GM23338 (cell line): ENCODE data around the gene SRMS. TPM values are rescaled to one million over a fixed set of nuclear protein-coding genes. Genes with fewer than 3 reads are reported as not detected.
A peak's percentile ranks its signal among the peaks of the same experiment; 100 is the strongest.

Experiments used
- ATAC-seq: fragments of 200-7000 bp; cut with Tn5 transposase; 3 replicates; pipeline ENCODE4 v1.9.1; 2020
- DNase-seq: peaks from one replicate; pipeline ENCODE4 v3.0.0-alpha.2; 2015; ENCODE audit warnings: low spot score
- H2AFZ ChIP-seq: fragments of 200-600 bp; sonication (generic); 2 replicates; pipeline ENCODE4 v1.8.0; 2016; ENCODE audit warnings: antibody characterized with exemption, mild to moderate bottlenecking, moderate library complexity
- H3F3A ChIP-seq: fragments of 200-600 bp; sonication (generic); replicated peaks from 2 replicates; pipeline ENCODE4 v1.8.0; 2017; ENCODE audit warnings: antibody characterized with exemption, mixed run types, low read depth
- H3K27ac ChIP-seq: fragments of 200-600 bp; sonication (generic); 2 replicates; pipeline ENCODE4 v1.6.1; 2016; ENCODE audit warnings: low read depth
- H3K27me3 ChIP-seq: fragments of 200-600 bp; sonication (generic); 2 replicates; pipeline ENCODE4 v1.8.0; 2016; ENCODE audit warnings: mild to moderate bottlenecking, mixed run types, moderate library complexity; ENCODE audit not compliant: insufficient read depth
- H3K36me3 ChIP-seq: fragments of 200-600 bp; sonication (generic); 2 replicates; pipeline ENCODE4 v1.8.0; 2016; ENCODE audit warnings: mild to moderate bottlenecking; ENCODE audit not compliant: insufficient read depth
- H3K4me1 ChIP-seq: fragments of 200-600 bp; sonication (generic); 2 replicates; pipeline ENCODE4 v1.8.0; 2016; ENCODE audit warnings: mild to moderate bottlenecking, moderate library complexity; ENCODE audit not compliant: insufficient read depth
- H3K4me2 ChIP-seq: fragments of 200-600 bp; sonication (generic); 2 replicates; pipeline ENCODE4 v1.7.1; 2017; ENCODE audit warnings: mixed run types
- H3K4me3 ChIP-seq: fragments of 200-600 bp; sonication (generic); 2 replicates; pipeline ENCODE4 v1.6.1; 2016; ENCODE audit warnings: mixed run types
- H3K79me2 ChIP-seq: fragments of 200-600 bp; sonication (generic); replicated peaks from 2 replicates; pipeline ENCODE4 v1.8.0; 2017; ENCODE audit warnings: mild to moderate bottlenecking; ENCODE audit not compliant: insufficient read depth
- H3K9me2 ChIP-seq: fragments of 200-600 bp; sonication (generic); 2 replicates; pipeline ENCODE4 v1.8.0; 2017; ENCODE audit not compliant: insufficient read depth
- H4K20me1 ChIP-seq: fragments of 200-600 bp; sonication (generic); replicated peaks from 2 replicates; pipeline ENCODE4 v1.8.0; 2017; ENCODE audit warnings: mild to moderate bottlenecking; ENCODE audit not compliant: insufficient read depth
- H3K27ac Mint-ChIP-seq: 2 replicates; pipeline ENCODE4 v1.8.0; 2020; ENCODE audit warnings: inconsistent platforms, mild to moderate bottlenecking, moderate library complexity, mixed read lengths
- H3K27me3 Mint-ChIP-seq: 3 replicates; pipeline ENCODE4 v1.8.0; 2022; ENCODE audit warnings: low read depth, mild to moderate bottlenecking, moderate library complexity, mixed read lengths, inconsistent platforms; ENCODE audit not compliant: insufficient read depth, poor library complexity
- H3K36me3 Mint-ChIP-seq: 3 replicates; pipeline ENCODE4 v1.8.0; 2021; ENCODE audit warnings: low read depth, mild to moderate bottlenecking, inconsistent platforms, moderate library complexity, mixed read lengths
- H3K4me1 Mint-ChIP-seq: 3 replicates; pipeline ENCODE4 v1.8.0; 2020; ENCODE audit warnings: mild to moderate bottlenecking, inconsistent platforms, mixed read lengths
- H3K4me3 Mint-ChIP-seq: 3 replicates; pipeline ENCODE4 v1.8.0; 2021; ENCODE audit warnings: moderate library complexity, mild to moderate bottlenecking, inconsistent platforms, mixed read lengths
- H3K9me3 Mint-ChIP-seq: 3 replicates; pipeline ENCODE4 v1.8.0; 2020; ENCODE audit warnings: moderate library complexity, mild to moderate bottlenecking, inconsistent platforms, mixed read lengths
- CREB1 ChIP-seq: fragments of 250-450 bp; sonication (Bioruptor Pico); IDR thresholded peaks from 2 replicates; pipeline ENCODE4 v1.5.0; 2020; ENCODE audit warnings: low read depth, mild to moderate bottlenecking, moderate library complexity
- CTCF ChIP-seq, 2 experiments: fragments of 200-600 bp in 1 of 2; sonication (generic) in 1 of 2; conservative IDR thresholded peaks; 2 replicates each; pipeline versions ENCODE4 v1.5.1 to v1.6.1; 2016 to 2017; ENCODE audit warnings: antibody characterized with exemption in 2 of 2, low read depth in 2 of 2, mild to moderate bottlenecking in 2 of 2, moderate library complexity in 1 of 2
- EZH2 ChIP-seq: fragments of 200-600 bp; sonication (generic); IDR thresholded peaks from one replicate; pipeline ENCODE4 v1.8.0; 2017; ENCODE audit warnings: antibody characterized with exemption, mild to moderate bottlenecking, low read depth; ENCODE audit not compliant: unreplicated experiment
- EZH2phosphoT487 ChIP-seq: fragments of 200-600 bp; sonication (generic); IDR thresholded peaks from one replicate; pipeline ENCODE4 v1.8.1; 2018; ENCODE audit warnings: antibody characterized with exemption; ENCODE audit not compliant: unreplicated experiment
- JUNB ChIP-seq: IDR thresholded peaks from one replicate; pipeline ENCODE4 v1.6.1; 2016; ENCODE audit warnings: antibody characterized with exemption; ENCODE audit not compliant: unreplicated experiment
- NANOG ChIP-seq: IDR thresholded peaks from 2 replicates; pipeline ENCODE4 v1.6.1; 2016; ENCODE audit warnings: antibody characterized with exemption, borderline replicate concordance
- REST ChIP-seq: IDR thresholded peaks from one replicate; pipeline ENCODE4 v1.6.1; 2018; ENCODE audit warnings: antibody characterized with exemption; ENCODE audit not compliant: unreplicated experiment
- STAT1 ChIP-seq: IDR thresholded peaks from one replicate; pipeline ENCODE4 v1.6.1; 2016; ENCODE audit warnings: antibody characterized with exemption; ENCODE audit not compliant: unreplicated experiment
- ZNF331 ChIP-seq: fragments of 250-450 bp; sonication (Bioruptor Pico); IDR thresholded peaks from 2 replicates; pipeline ENCODE4 v1.5.0; 2020; ENCODE audit warnings: low read depth, mild to moderate bottlenecking, moderate library complexity
- polyA plus RNA-seq: library from polyadenylated mRNA; unstranded; fragments of >200 nt; fragmentation: Nextera tagmentation; extraction: Ambion mirVana; gene quantifications from 2 replicates; pipeline ENCODE4 v1.2.1, GENCODE V29; 2016
- total RNA-seq: library from RNA; depleted of rRNA; stranded (reverse); fragments of >200 nt; shearing (Covaris generic); gene quantifications from 2 replicates; pipeline ENCODE4 v1.2.3, GENCODE V29; 2014
- TF ChIP-seq, protein P1 (sequence below): IDR thresholded peaks from 2 replicates; pipeline ENCODE4 v1.6.1; 2016; ENCODE audit warnings: antibody characterized with exemption

SRMS gene
- total and polyA plus RNA-seq, 2 experiments from 2014 or later: 0.23 to 0.59 TPM

DNA sequence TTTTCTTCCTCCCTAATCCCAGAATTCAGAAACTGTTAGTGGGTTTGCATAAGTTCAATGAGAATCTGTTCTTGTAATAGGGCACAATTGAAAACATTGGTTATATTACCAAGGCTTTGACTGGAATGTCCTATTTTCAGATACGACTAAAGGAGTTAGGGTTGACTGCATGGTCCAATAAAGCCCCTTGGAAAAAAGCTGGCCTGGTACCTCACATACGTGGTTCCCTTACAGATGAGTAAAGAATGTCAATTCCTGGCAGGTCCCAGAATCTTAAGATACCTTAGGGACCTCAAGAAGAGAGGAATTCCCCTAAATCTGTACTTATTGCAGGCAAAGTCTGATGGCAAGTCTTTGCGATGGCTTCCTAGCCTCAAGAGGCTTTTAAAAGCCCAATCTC, 22.4 kb downstream of the SRMS start:
- Mint-ChIP-seq H3K27ac (no peak overlapping the region), H3K36me3 (peaks cover 38% of the 10 kb centered on the region), H3K27me3 (peaks cover 20% of the 10 kb centered on the region), H3K9me3 (peaks cover 25% of the 10 kb centered on the region), H3K4me3 (no peak overlapping the region), H3K4me1 (no peaks in the 10 kb centered on the region)
- Histone ChIP-seq H4K20me1 (peaks cover 2% of the 10 kb centered on the region; the same call in 1 of the 2 replicates), H2AFZ (no peak overlapping the region), H3K27me3 (no peaks in the 10 kb centered on the region), H3K4me2 (no peak overlapping the region), H3K27ac (no peak overlapping the region), H3F3A (0 out of 2 replicates have a peak, but pooled peaks cover 9% of the 10 kb centered on the region), H3K4me3 (no peak overlapping the region), H3K4me1 (0 out of 2 replicates have a peak, but pooled peaks cover 4% of the 10 kb centered on the region), H3K36me3 (no peaks in the 10 kb centered on the region), H3K9me2 (no peaks in the 10 kb centered on the region), H3K79me2 (peaks cover 4% of the 10 kb centered on the region; the same call in 1 of the 2 replicates)
- DNase-seq (no peak), ATAC-seq (no peak)
- TF ChIP-seq NANOG (no peak), REST (no peak), CREB1 (CRISPR knock-in tag) (no peak), CTCF (conservative IDR thresholded peaks at IDR 0.05; ENCODE audit: low read depth in 2 of 2) (no peak), JUNB (no peak), EZH2phosphoT487 (no peak), STAT1 (no peak)

DNA sequence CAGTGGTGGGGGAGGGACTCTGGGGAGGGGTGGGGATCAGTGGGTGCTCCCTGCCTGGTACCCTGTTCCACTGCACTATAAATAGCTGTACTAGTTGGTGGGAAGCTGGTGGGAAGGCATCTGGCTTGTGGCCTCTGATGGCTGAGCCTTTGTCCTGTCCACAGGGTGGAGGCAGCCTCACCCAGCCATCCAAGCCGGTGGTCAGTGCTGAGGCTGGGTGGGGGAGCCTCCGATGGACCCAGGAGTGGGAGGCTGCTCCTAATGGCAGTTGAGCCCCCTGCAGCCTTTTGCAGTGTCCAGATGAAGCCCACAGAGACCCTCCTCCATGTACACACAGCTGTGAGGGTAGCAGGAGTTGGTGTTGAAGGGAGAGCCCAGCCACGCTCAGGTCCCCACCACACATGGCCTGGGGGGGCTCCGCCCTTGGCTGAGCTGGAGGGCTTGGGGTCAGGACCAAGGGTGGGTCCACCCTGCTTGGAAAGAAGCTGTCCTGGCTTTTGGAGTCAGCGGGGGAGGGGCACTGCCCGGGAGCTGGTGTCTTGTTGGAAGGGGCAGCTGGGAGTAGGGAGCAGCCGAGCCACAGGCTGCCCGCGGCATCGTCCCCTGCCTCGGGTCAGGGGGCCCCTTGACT, 24.5 kb downstream of the SRMS start:
- Histone ChIP-seq H3K4me1 (peaks cover 12% of the 10 kb centered on the region; the same call in 1 of the 2 replicates), H4K20me1 (peaks cover 2% of the 10 kb centered on the region; the same call in 1 of the 2 replicates), H3F3A (peaks cover 13% of the 10 kb centered on the region; the same call in 1 of the 2 replicates), H3K79me2 (peaks cover 4% of the 10 kb centered on the region; the same call in 1 of the 2 replicates), H3K4me2 (no peak overlapping the region), H3K36me3 (no peaks in the 10 kb centered on the region), H2AFZ (no peak overlapping the region), H3K4me3 (no peak overlapping the region), H3K9me2 (no peaks in the 10 kb centered on the region), H3K27me3 (no peaks in the 10 kb centered on the region), H3K27ac (no peak overlapping the region)
- Mint-ChIP-seq H3K4me3 (peak overlapping the region; percentile 52; the same call in 1 of the 3 replicates), H3K36me3 (peaks cover 38% of the 10 kb centered on the region), H3K27ac (no peak overlapping the region), H3K27me3 (peaks cover 27% of the 10 kb centered on the region), H3K4me1 (peaks cover 11% of the 10 kb centered on the region), H3K9me3 (peaks cover 28% of the 10 kb centered on the region)
- no peak for ATAC-seq
- no peak for DNase-seq
- no peak for TF ChIP-seq CREB1 (CRISPR knock-in tag)
- TF ChIP-seq ZNF331 (CRISPR knock-in tag): no peak
- no peak for TF ChIP-seq STAT1
- TF ChIP-seq, protein P1, sequence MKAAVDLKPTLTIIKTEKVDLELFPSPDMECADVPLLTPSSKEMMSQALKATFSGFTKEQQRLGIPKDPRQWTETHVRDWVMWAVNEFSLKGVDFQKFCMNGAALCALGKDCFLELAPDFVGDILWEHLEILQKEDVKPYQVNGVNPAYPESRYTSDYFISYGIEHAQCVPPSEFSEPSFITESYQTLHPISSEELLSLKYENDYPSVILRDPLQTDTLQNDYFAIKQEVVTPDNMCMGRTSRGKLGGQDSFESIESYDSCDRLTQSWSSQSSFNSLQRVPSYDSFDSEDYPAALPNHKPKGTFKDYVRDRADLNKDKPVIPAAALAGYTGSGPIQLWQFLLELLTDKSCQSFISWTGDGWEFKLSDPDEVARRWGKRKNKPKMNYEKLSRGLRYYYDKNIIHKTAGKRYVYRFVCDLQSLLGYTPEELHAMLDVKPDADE: no peak
- no peak for TF ChIP-seq EZH2
- no peak for TF ChIP-seq EZH2phosphoT487
- no peak for TF ChIP-seq REST
